HepG2 (cell line): ENCODE results near the gene PYY. TPM values are rescaled to one million over a fixed set of nuclear protein-coding genes. Genes with fewer than 3 reads are reported as not detected.
A peak's percentile ranks its signal among the peaks of the same experiment; 100 is the strongest.

Experiments
- AGO1 ChIP-seq: fragments of 200-400 bp; formaldehyde crosslinking; IDR thresholded peaks from 2 replicates; pipeline ENCODE4 v1.6.1; 2017; ENCODE audit warnings: mild to moderate bottlenecking, low read depth, low read length, moderate library complexity; ENCODE audit not compliant: poor library complexity, severe bottlenecking
- ARNT2 ChIP-seq: sonication (generic); formaldehyde crosslinking; IDR thresholded peaks from 2 replicates; pipeline ENCODE4 v1.8.0; 2022; ENCODE audit warnings: mild to moderate bottlenecking, low read depth, missing genetic modification reagents, moderate library complexity
- BCLAF1 ChIP-seq: fragments of 450-650 bp; IDR thresholded peaks from 2 replicates; pipeline ENCODE4 v1.6.1; 2017; ENCODE audit warnings: mild to moderate bottlenecking
- CBX5 ChIP-seq: sonication (generic); formaldehyde crosslinking; IDR thresholded peaks from 2 replicates; pipeline ENCODE4 v1.4.0; 2020; ENCODE audit warnings: missing genetic modification reagents, borderline replicate concordance
- CHD2 ChIP-seq: IDR thresholded peaks from 2 replicates; pipeline ENCODE4 v1.6.1; 2011; ENCODE audit warnings: low read depth, low read length, improper control_type of control experiment
- HOXA7 ChIP-seq: sonication (generic); formaldehyde crosslinking; IDR thresholded peaks from 2 replicates; pipeline ENCODE4 v1.8.1; 2022; ENCODE audit warnings: mild to moderate bottlenecking, missing genetic modification reagents, moderate library complexity
- HOXA9 ChIP-seq: sonication (generic); formaldehyde crosslinking; IDR thresholded peaks from 2 replicates; pipeline ENCODE4 v1.8.1; 2022; ENCODE audit warnings: missing genetic modification reagents, mild to moderate bottlenecking, moderate library complexity, borderline replicate concordance
- IKZF1 ChIP-seq: fragments of 450-650 bp; IDR thresholded peaks from 2 replicates; pipeline ENCODE4 v1.7.1; 2016
- KLF6 ChIP-seq: IDR thresholded peaks from 2 replicates; pipeline ENCODE4 v1.8.0; 2016; ENCODE audit warnings: missing biosample characterization, missing genetic modification reagents
- MXI1 ChIP-seq: IDR thresholded peaks from 3 replicates; pipeline ENCODE4 v1.6.1; 2012; ENCODE audit warnings: low read depth, low read length, inconsistent platforms, borderline replicate concordance
- MYPOP ChIP-seq: sonication (generic); formaldehyde crosslinking; IDR thresholded peaks from 2 replicates; pipeline ENCODE4 v1.8.1; 2023; ENCODE audit warnings: mild to moderate bottlenecking, moderate library complexity, missing genetic modification reagents
- PHF20 ChIP-seq: sonication (generic); formaldehyde crosslinking; IDR thresholded peaks from 2 replicates; pipeline ENCODE4 v1.5.0; 2020; ENCODE audit warnings: mild to moderate bottlenecking, missing genetic modification reagents
- RCOR2 ChIP-seq: IDR thresholded peaks from 2 replicates; pipeline ENCODE4 v1.6.1; 2016; ENCODE audit warnings: missing biosample characterization, missing genetic modification reagents
- SMAD1 ChIP-seq: sonication (generic); formaldehyde crosslinking; IDR thresholded peaks from 2 replicates; pipeline ENCODE4 v1.4.0; 2020; ENCODE audit warnings: missing genetic modification reagents, low read depth, mild to moderate bottlenecking, borderline replicate concordance
- ZBTB43 ChIP-seq: sonication (generic); formaldehyde crosslinking; conservative IDR thresholded peaks from 2 replicates; pipeline ENCODE4 v1.4.0; 2020; ENCODE audit warnings: missing genetic modification reagents
- ZMYM3 ChIP-seq: sonication (generic); formaldehyde crosslinking; IDR thresholded peaks from 2 replicates; pipeline ENCODE4 v1.5.1; 2020; ENCODE audit warnings: mild to moderate bottlenecking, missing genetic modification reagents
- ZNF12 ChIP-seq: sonication (generic); formaldehyde crosslinking; IDR thresholded peaks from 2 replicates; pipeline ENCODE4 v1.5.0; 2020; ENCODE audit warnings: missing genetic modification reagents
- ZNF160 ChIP-seq: sonication (generic); formaldehyde crosslinking; IDR thresholded peaks from 2 replicates; pipeline ENCODE4 v1.8.0; 2022; ENCODE audit warnings: mild to moderate bottlenecking, inconsistent platforms, missing genetic modification reagents
- ZNF432 ChIP-seq: sonication (generic); formaldehyde crosslinking; IDR thresholded peaks from 2 replicates; pipeline ENCODE4 v1.5.0; 2020; ENCODE audit warnings: missing genetic modification reagents, mild to moderate bottlenecking, borderline replicate concordance
- ZNF484 ChIP-seq: sonication (generic); formaldehyde crosslinking; IDR thresholded peaks from 2 replicates; pipeline ENCODE4 v1.5.1; 2020; ENCODE audit warnings: mild to moderate bottlenecking, low read depth, missing genetic modification reagents, borderline replicate concordance
- ZNF530 ChIP-seq: sonication (generic); formaldehyde crosslinking; IDR thresholded peaks from 2 replicates; pipeline ENCODE4 v1.5.0; 2020; ENCODE audit warnings: low read depth, mild to moderate bottlenecking, missing genetic modification reagents
- ZNF556 ChIP-seq: sonication (generic); formaldehyde crosslinking; IDR thresholded peaks from 2 replicates; pipeline ENCODE4 v1.4.0; 2020; ENCODE audit warnings: mild to moderate bottlenecking, missing genetic modification reagents, borderline replicate concordance
- ZNF616 ChIP-seq: sonication (generic); formaldehyde crosslinking; IDR thresholded peaks from 2 replicates; pipeline ENCODE4 v1.5.0; 2020; ENCODE audit warnings: low read depth, mild to moderate bottlenecking, missing genetic modification reagents
- ZNF891 ChIP-seq: sonication (generic); formaldehyde crosslinking; IDR thresholded peaks from 2 replicates; pipeline ENCODE4 v1.5.0; 2020; ENCODE audit warnings: mild to moderate bottlenecking, missing genetic modification reagents
- ZSCAN9 ChIP-seq: IDR thresholded peaks from 2 replicates; pipeline ENCODE4 v1.6.1; 2016; ENCODE audit warnings: borderline replicate concordance
- polyA plus RNA-seq, 8 experiments: library from polyadenylated mRNA; depleted of rRNA in 3 of 8; stranded (reverse) in 7 of 8; unstranded in 1 of 8; fragments of >200 nt; fragmentation: Illumina TruSeq in 4 of 8; extraction: Trizol in 4 of 8; gene quantifications; 2 replicates each; pipeline versions ENCODE4 v1.2.1 to v1.2.3, GENCODE V29; 2011 to 2016; ENCODE audit warnings: low read depth in 4 of 8, missing spikeins in 1 of 8, mixed read lengths in 1 of 8; ENCODE audit not compliant: insufficient read depth in 1 of 8
- total RNA-seq, 5 experiments: library from RNA; depleted of rRNA; stranded (reverse); fragments of >200 nt; fragmentation: Illumina TruSeq; extraction: Trizol; gene quantifications; 2 replicates each; pipeline ENCODE4 v1.2.3, GENCODE V29; 2016; ENCODE audit warnings: low read depth in 1 of 5

PYY gene
- total and polyA plus RNA-seq, 2 of the 13 experiments (the other 11 are each of a cell fraction or from before 2014, with no cell fraction given) = 0.25 TPM; not detected in 1

- peak; percentile 53; the same call in 1 of the 2 replicates for TF ChIP-seq MYPOP (CRISPR knock-in tag)
- TF ChIP-seq RCOR2 (CRISPR knock-in tag) = no peak
- TF ChIP-seq ZNF432 = no peak
- no peak for TF ChIP-seq ZNF12 (CRISPR knock-in tag)
- no peak for TF ChIP-seq HOXA7 (CRISPR knock-in tag)
- no peak for TF ChIP-seq ARNT2
- no peak for TF ChIP-seq ZNF616 (CRISPR knock-in tag)
- TF ChIP-seq ZBTB43 (CRISPR knock-in tag) = no peak
- no peak for TF ChIP-seq KLF6
- TF ChIP-seq CBX5 (CRISPR knock-in tag) = no peak
- no peak for TF ChIP-seq HOXA9 (CRISPR knock-in tag)
- peak; percentile 49; the same call in 1 of the 2 replicates for TF ChIP-seq ZSCAN9
- TF ChIP-seq ZNF160 (CRISPR knock-in tag) = no peak
- no peak for TF ChIP-seq ZNF484
- TF ChIP-seq BCLAF1 = no peak
- TF ChIP-seq ZMYM3 (CRISPR knock-in tag) = no peak; the same call in 1 of the 2 replicates
- no peak for TF ChIP-seq ZNF891 (CRISPR knock-in tag)
- no peak for TF ChIP-seq IKZF1
- TF ChIP-seq CHD2 = no peak
- TF ChIP-seq SMAD1 = no peak
- no peak for TF ChIP-seq PHF20 (CRISPR knock-in tag)
- peak; percentile 44; the same call in 1 of the 3 replicates for TF ChIP-seq MXI1
- no peak for TF ChIP-seq ZNF556 (CRISPR knock-in tag)
- no peak for TF ChIP-seq AGO1
- TF ChIP-seq ZNF530 (CRISPR knock-in tag) = no peak
Measured at GRCh38 chr17:43994272-43995149, 40.8 kb upstream of the PYY start (continued).
